ENCODE measurements around the gene CELA1. TPM values are rescaled to one million over a fixed set of nuclear protein-coding genes. Genes with fewer than 3 reads are reported as not detected.

Gene CELA1
- total RNA-seq, 1 experiment from 2014 or later, result not detected

- Histone ChIP-seq H3K23me2 (ENCODE audit: insufficient read length, low read depth, low read length, poor library complexity, severe bottlenecking) (no peaks in the 10 kb centered on the region), H3K4me1 (ENCODE audit: insufficient read depth, low read length) (peaks cover 5% of the 10 kb centered on the region; the same call in 1 of the 2 replicates), H3T11ph (ENCODE audit: low read length) (no peak within 1 kb of the TSS), H2AFZ (ENCODE audit: low read length) (no peak within 1 kb of the TSS), H2BK15ac (ENCODE audit: low read depth, low read length) (no peak within 1 kb of the TSS), H3K9ac (ENCODE audit: extremely low read depth, insufficient read length, low read length) (no peak within 1 kb of the TSS), H4K91ac (ENCODE audit: insufficient read length, low read depth, low read length) (no peak within 1 kb of the TSS), H3K79me1 (ENCODE audit: insufficient read depth, low read depth, low read length, poor library complexity, severe bottlenecking) (no peaks in the 10 kb centered on the region), H4K5ac (ENCODE audit: insufficient read length, low read depth, low read length) (no peak within 1 kb of the TSS), H2BK5ac (ENCODE audit: insufficient read length, low read length) (no peak within 1 kb of the TSS), H3K27ac (ENCODE audit: insufficient read length, low read depth, low read length) (no peak within 1 kb of the TSS), H3K14ac (ENCODE audit: insufficient read depth, low read length) (no peak within 1 kb of the TSS; the same call in 1 of the 2 replicates), H3K79me2 (ENCODE audit: insufficient read depth, low read length) (no peaks in the 10 kb centered on the region), H2BK20ac (ENCODE audit: low read depth, low read length, poor library complexity, severe bottlenecking) (no peak within 1 kb of the TSS), H3K56ac (ENCODE audit: insufficient read length, low read depth, low read length) (no peak within 1 kb of the TSS), H3K4ac (ENCODE audit: low read depth, low read length) (no peak within 1 kb of the TSS), H4K20me1 (ENCODE audit: control insufficient read depth, insufficient read depth, insufficient read length) (no peaks in the 10 kb centered on the region), H2BK12ac (ENCODE audit: insufficient read length, low read depth, low read length) (peak within 1 kb of the TSS; percentile 23), H3K23ac (ENCODE audit: insufficient read length, low read depth, low read length) (no peak within 1 kb of the TSS), H3K9me3 (ENCODE audit: control insufficient read depth, low read depth, low read length) (no peaks in the 10 kb centered on the region), H4K8ac (replicated peaks; ENCODE audit: insufficient read length, low read depth, low read length) (no peak within 1 kb of the TSS), H3K4me2 (ENCODE audit: insufficient read depth, insufficient read length, low read length) (no peak within 1 kb of the TSS), H2BK120ac (ENCODE audit: low read depth, low read length, poor library complexity, severe bottlenecking) (no peak within 1 kb of the TSS), H3K18ac (ENCODE audit: insufficient read length, low read depth, low read length) (no peak within 1 kb of the TSS), H2AK5ac (ENCODE audit: insufficient read length, low read length) (no peak within 1 kb of the TSS), H3K27me3 (ENCODE audit: insufficient read depth, low read length) (no peaks in the 10 kb centered on the region)
- Mint-ChIP-seq H3K27me3 (ENCODE audit: low read depth) (no peaks in the 10 kb centered on the region; the same call in 1 of the 2 replicates), H3K36me3 (ENCODE audit: insufficient read depth in 1 of 3, low read depth in 3 of 3) (no peaks in the 10 kb centered on the region; a peak in 1 of 7 replicates), H3K4me3 (no peak within 1 kb of the TSS; a peak in 1 of 5 replicates), H3K4me1 (peaks cover 39 to 49% of the 10 kb centered on the region in 2 experiments), H3K9me3 (no peaks in the 10 kb centered on the region), H3K27ac (peak within 1 kb of the TSS in 1 of 3 experiments; percentile 60; a peak in 3 of 7 replicates)
- no CpG with 5 or more reads among the region's 60 CpGs for whole genome bisulfite sequencing (ENCODE audit: extremely low coverage, insufficient read length, low lambda C conversion rate)
- no peak for TF ChIP-seq CTCF (conservative IDR thresholded peaks at IDR 0.05)
- no peak for DNase-seq
Measured at GRCh38 chr12:51323966-51324895, 22.2 kb downstream of the CELA1 start, which contains the start of gene BIN2. Gene BIN2 (minus strand): TSS chr12:51324174. CDS start chr12:51324102, 72 bp downstream.

All from H9 (cell line).